T-helper 9 cell (primary cell): ENCODE data around the gene MED27.

Source experiments
- DNase-seq: peaks from one replicate; pipeline ENCODE4 v3.0.0-alpha.2; 2020

The MED27 gene

GRCh38 chr9:132041798-132042197 is 37.9 kb downstream of the MED27 start:
- DNase-seq, result no peak

- DNase-seq, result no peak
Observed at GRCh38 chr9:132040808-132041207, 38.9 kb downstream of the MED27 start.

GRCh38 chr9:132040246-132040645 is 39.4 kb downstream of the MED27 start:
- no peak for DNase-seq

GRCh38 chr9:132039284-132039683 is 40.4 kb downstream of the MED27 start:
- no peak for DNase-seq

GRCh38 chr9:132037458-132037857 is 42.2 kb downstream of the MED27 start:
- no peak for DNase-seq

GRCh38 chr9:132036521-132036920 is 43.1 kb downstream of the MED27 start:
- DNase-seq, result no peak

- DNase-seq, result no peak
Observed at GRCh38 chr9:132035679-132036078, 44.0 kb downstream of the MED27 start.

GRCh38 chr9:132032238-132032950 is 47.3 kb downstream of the MED27 start:
- no peak for DNase-seq

GRCh38 chr9:132031467-132032237 is 48.0 kb downstream of the MED27 start:
- no peak for DNase-seq

GRCh38 chr9:132030626-132031325 is 48.9 kb downstream of the MED27 start:
- no peak for DNase-seq

- DNase-seq, result no peak
Observed at GRCh38 chr9:132027752-132028663, 51.7 kb downstream of the MED27 start.

GRCh38 chr9:132026932-132027585 is 52.6 kb downstream of the MED27 start:
- no peak for DNase-seq

GRCh38 chr9:132025766-132026165 is 53.9 kb downstream of the MED27 start:
- DNase-seq, result no peak

- DNase-seq, result no peak
Observed at GRCh38 chr9:132024589-132024988, 55.1 kb downstream of the MED27 start.

- no peak for DNase-seq
Observed at GRCh38 chr9:132023419-132024180, 56.1 kb downstream of the MED27 start.

- DNase-seq, result no peak
Observed at GRCh38 chr9:132020820-132021510, 58.7 kb downstream of the MED27 start.

- DNase-seq, result no peak
Observed at GRCh38 chr9:132020272-132020671, 59.4 kb downstream of the MED27 start.

- DNase-seq, result no peak
Observed at GRCh38 chr9:132019702-132020101, 60.0 kb downstream of the MED27 start.

- no peak for DNase-seq
Observed at GRCh38 chr9:132018957-132019405, 60.7 kb downstream of the MED27 start.

- no peak for DNase-seq
Observed at GRCh38 chr9:132016456-132016855, 63.2 kb downstream of the MED27 start.

GRCh38 chr9:132015866-132016265 is 63.8 kb downstream of the MED27 start:
- no peak for DNase-seq
